WTC11 (cell line): ENCODE data around the gene BMPER. TPM values are rescaled to one million over a fixed set of nuclear protein-coding genes. Genes with fewer than 3 reads are reported as not detected.
A peak's percentile ranks its signal among the peaks of the same experiment; 100 is the strongest.

ENCODE experiments used
- ATAC-seq: fragments of 200-7000 bp; cut with Tn5 transposase; 2 replicates; pipeline ENCODE4 v1.10.0; 2021; ENCODE audit warnings: mild to moderate bottlenecking, moderate library complexity
- CTCF ChIA-PET: fragments of 300-600 bp; sonication (Branson Sonifier 250); formaldehyde crosslinking; loops from one replicate; lab custom pipeline; 2021; ENCODE audit warnings: antibody characterized with exemption; lab: Charles Lee
- POLR2A ChIA-PET: fragments of 350-600 bp; sonication (Branson Sonifier 250); formaldehyde crosslinking; loops from one replicate; lab custom pipeline; 2021; ENCODE audit warnings: antibody characterized with exemption; lab: Charles Lee
- DNase-seq: peaks from one replicate; pipeline ENCODE4 v3.0.0; 2021; ENCODE audit warnings: low spot score
- H3K27ac Mint-ChIP-seq: 2 replicates; pipeline ENCODE4 v1.8.0; 2021; ENCODE audit warnings: mixed read lengths
- H3K27me3 Mint-ChIP-seq: 2 replicates; pipeline ENCODE4 v1.8.0; 2021; ENCODE audit warnings: low read depth, mild to moderate bottlenecking, moderate library complexity, mixed read lengths
- H3K36me3 Mint-ChIP-seq: 2 replicates; pipeline ENCODE4 v1.8.0; 2021; ENCODE audit warnings: mixed read lengths
- H3K4me1 Mint-ChIP-seq: 2 replicates; pipeline ENCODE4 v1.8.0; 2022; ENCODE audit warnings: mixed read lengths
- H3K4me3 Mint-ChIP-seq: 2 replicates; pipeline ENCODE4 v1.8.0; 2021; ENCODE audit warnings: mild to moderate bottlenecking, moderate library complexity, mixed read lengths
- H3K9me3 Mint-ChIP-seq: 2 replicates; pipeline ENCODE4 v1.8.0; 2021; ENCODE audit warnings: mixed read lengths
- E2F1 ChIP-seq: sonication (generic); formaldehyde crosslinking; IDR thresholded peaks from 2 replicates; pipeline ENCODE4 v1.8.0; 2022; ENCODE audit warnings: mild to moderate bottlenecking, missing genetic modification reagents
- ESRRA ChIP-seq: sonication (generic); formaldehyde crosslinking; IDR thresholded peaks from 2 replicates; pipeline ENCODE4 v1.8.1; 2022; ENCODE audit warnings: mild to moderate bottlenecking, missing genetic modification reagents, borderline replicate concordance
- GRHL2 ChIP-seq: fragments of 250-450 bp; sonication (Bioruptor Pico); IDR thresholded peaks from 2 replicates; pipeline ENCODE4 v1.8.0; 2022; ENCODE audit warnings: mild to moderate bottlenecking, moderate library complexity; ENCODE audit not compliant: insufficient replicate concordance, severe bottlenecking
- JAZF1 ChIP-seq: fragments of 250-450 bp; sonication (Bioruptor Pico); IDR thresholded peaks from 2 replicates; pipeline ENCODE4 v1.9.0; 2021; ENCODE audit warnings: moderate library complexity, mild to moderate bottlenecking, inconsistent platforms
- JUN ChIP-seq: sonication (generic); formaldehyde crosslinking; IDR thresholded peaks from 2 replicates; pipeline ENCODE4 v1.8.0; 2023; ENCODE audit warnings: mild to moderate bottlenecking, missing genetic modification reagents
- MXD4 ChIP-seq: fragments of 250-450 bp; sonication (Bioruptor Pico); IDR thresholded peaks from 2 replicates; pipeline ENCODE4 v1.8.0; 2021; ENCODE audit warnings: mild to moderate bottlenecking, moderate library complexity, borderline replicate concordance
- NFE2L1 ChIP-seq: sonication (generic); formaldehyde crosslinking; IDR thresholded peaks from 2 replicates; pipeline ENCODE4 v1.8.1; 2023; ENCODE audit warnings: missing genetic modification reagents
- NR1H2 ChIP-seq: sonication (generic); formaldehyde crosslinking; IDR thresholded peaks from 2 replicates; pipeline ENCODE4 v1.9.0; 2021; ENCODE audit warnings: mild to moderate bottlenecking, moderate library complexity, missing genetic modification reagents
- RORB ChIP-seq: fragments of 250-450 bp; sonication (Bioruptor Pico); IDR thresholded peaks from 2 replicates; pipeline ENCODE4 v1.9.0; 2021; ENCODE audit warnings: mild to moderate bottlenecking
- TCF7 ChIP-seq: sonication (generic); formaldehyde crosslinking; IDR thresholded peaks from 2 replicates; pipeline ENCODE4 v1.8.0; 2022; ENCODE audit warnings: mild to moderate bottlenecking, low read depth, missing genetic modification reagents, moderate library complexity
- USF1 ChIP-seq: sonication (generic); formaldehyde crosslinking; IDR thresholded peaks from 2 replicates; pipeline ENCODE4 v1.8.0; 2022; ENCODE audit warnings: mild to moderate bottlenecking, missing genetic modification reagents
- ZBTB43 ChIP-seq: sonication (generic); formaldehyde crosslinking; IDR thresholded peaks from 2 replicates; pipeline ENCODE4 v1.8.1; 2023; ENCODE audit warnings: mild to moderate bottlenecking, missing genetic modification reagents
- ZMAT4 ChIP-seq: fragments of 250-450 bp; sonication (Bioruptor Pico); IDR thresholded peaks from 2 replicates; pipeline ENCODE4 v1.9.0; 2021; ENCODE audit warnings: mild to moderate bottlenecking
- ZNF138 ChIP-seq: sonication (generic); formaldehyde crosslinking; conservative IDR thresholded peaks from 2 replicates; pipeline ENCODE4 v1.8.1; 2022; ENCODE audit warnings: mild to moderate bottlenecking, moderate library complexity, missing genetic modification reagents
- ZNF281 ChIP-seq: sonication (generic); formaldehyde crosslinking; IDR thresholded peaks from 2 replicates; pipeline ENCODE4 v1.8.0; 2023; ENCODE audit warnings: mild to moderate bottlenecking, missing genetic modification reagents
- ZNF423 ChIP-seq: fragments of 250-450 bp; sonication (Bioruptor Pico); IDR thresholded peaks from 2 replicates; pipeline ENCODE4 v2.1.2; 2022; ENCODE audit warnings: mild to moderate bottlenecking, moderate library complexity
- total RNA-seq: library from RNA; stranded (reverse); gene quantifications from 3 replicates; pipeline ENCODE4 v1.2.3, GENCODE V29; 2021

Gene BMPER
- total RNA-seq, 1 experiment from 2014 or later = 1.9 TPM

- no peak overlapping the region for H3K27ac Mint-ChIP-seq
- TF ChIP-seq E2F1 (CRISPR knock-in tag) (no peak), ZBTB43 (CRISPR knock-in tag) (no peak), USF1 (CRISPR knock-in tag) (no peak), RORB (CRISPR knock-in tag) (no peak)
- POLR2A ChIA-PET = no interaction called here
- H3K36me3 Mint-ChIP-seq = no peaks in the 10 kb centered on the region
- DNase-seq = no peak
- H3K4me3 Mint-ChIP-seq = no peak overlapping the region
- peaks cover 11% of the 10 kb centered on the region; the same call in 1 of the 2 replicates for H3K4me1 Mint-ChIP-seq
- no peaks in the 10 kb centered on the region for H3K27me3 Mint-ChIP-seq
- peak; percentile 74 for ATAC-seq
- CTCF ChIA-PET = no interaction called here
- H3K9me3 Mint-ChIP-seq = 0 out of 2 replicates have a peak, but pooled peaks cover 3% of the 10 kb centered on the region
Measured at GRCh38 chr7:34184466-34184865, 279.1 kb downstream of the BMPER start.

- H3K4me1 Mint-ChIP-seq = peaks cover 15% of the 10 kb centered on the region
- H3K27me3 Mint-ChIP-seq = no peaks in the 10 kb centered on the region
- DNase-seq (no peak), ATAC-seq (no peak)
- ChIA-PET CTCF (no interaction called here), POLR2A (no interaction called here)
- H3K4me3 Mint-ChIP-seq = no peak overlapping the region
- no peaks in the 10 kb centered on the region for H3K36me3 Mint-ChIP-seq
- TF ChIP-seq ZNF281 (CRISPR knock-in tag) = no peak
- no peak for TF ChIP-seq NR1H2
- no peak overlapping the region for H3K27ac Mint-ChIP-seq
- 0 out of 2 replicates have a peak, but pooled peaks cover 3% of the 10 kb centered on the region for H3K9me3 Mint-ChIP-seq
Measured at GRCh38 chr7:34187798-34188307, 282.5 kb downstream of the BMPER start.

- H3K27me3 Mint-ChIP-seq = no peaks in the 10 kb centered on the region
- no peak for TF ChIP-seq ZMAT4 (CRISPR knock-in tag)
- TF ChIP-seq GRHL2 (CRISPR knock-in tag) = no peak
- no peak for TF ChIP-seq TCF7 (CRISPR knock-in tag)
- TF ChIP-seq ZNF423 (CRISPR knock-in tag) = no peak
- no peak for TF ChIP-seq NFE2L1 (CRISPR knock-in tag)
- no peak for DNase-seq
- H3K4me1 Mint-ChIP-seq = peaks cover 15% of the 10 kb centered on the region
- ChIA-PET POLR2A (no interaction called here), CTCF (no interaction called here)
- no peaks in the 10 kb centered on the region for H3K9me3 Mint-ChIP-seq
- no peak overlapping the region for H3K27ac Mint-ChIP-seq
- no peak for ATAC-seq
- H3K36me3 Mint-ChIP-seq = no peaks in the 10 kb centered on the region
- H3K4me3 Mint-ChIP-seq = no peak overlapping the region
Measured at GRCh38 chr7:34189031-34189430, 283.7 kb downstream of the BMPER start.

- Mint-ChIP-seq H3K4me1 (peaks cover 12% of the 10 kb centered on the region), H3K27ac (no peak overlapping the region), H3K36me3 (no peaks in the 10 kb centered on the region), H3K27me3 (no peaks in the 10 kb centered on the region), H3K9me3 (no peaks in the 10 kb centered on the region), H3K4me3 (no peak overlapping the region)
- DNase-seq (no peak), ATAC-seq (no peak)
- TF ChIP-seq ZNF138 (CRISPR knock-in tag) = no peak
- TF ChIP-seq ESRRA (CRISPR knock-in tag) = no peak
- TF ChIP-seq TCF7 (CRISPR knock-in tag) = no peak
- TF ChIP-seq JUN (CRISPR knock-in tag) = no peak
- TF ChIP-seq MXD4 (CRISPR knock-in tag) = no peak
- no peak for TF ChIP-seq JAZF1 (CRISPR knock-in tag)
- TF ChIP-seq ZMAT4 (CRISPR knock-in tag) = no peak
- CTCF ChIA-PET = no interaction called here
- POLR2A ChIA-PET = no interaction called here
Measured at GRCh38 chr7:34190299-34190698, 285.0 kb downstream of the BMPER start.
